ENCODE data around the gene SPTSSA. TPM values are rescaled to one million over a fixed set of nuclear protein-coding genes. Genes with fewer than 3 reads are reported as not detected.

SPTSSA gene
- total and polyA plus RNA-seq, 10 of the 15 experiments (the other 5 are each of a cell fraction or from before 2014, with no cell fraction given) = 9.3 to 37.7 (median 21.0) TPM

GRCh38 chr14:34450958-34451357 lies 11.1 kb downstream of the SPTSSA start:
- WGBS (ENCODE audit: insufficient coverage, insufficient replicate concordance, low lambda C conversion rate, missing lambda C conversion rate) = 100% methylated on average over 1 of the region's 1 CpG
- Histone ChIP-seq H3K9me3 (replicated peaks; ENCODE audit: control insufficient read depth, insufficient read depth, low read length) (no peaks in the 10 kb centered on the region), H3K27ac (ENCODE audit: control insufficient read depth, insufficient read depth) (no peak overlapping the region), H3K36me3 (ENCODE audit: control insufficient read depth in 2 of 2, insufficient read depth in 2 of 2, low read length in 1 of 2) (no peaks in the 10 kb centered on the region; a peak in 2 of 4 replicates), H3K27me3 (replicated peaks in 1 of 2; ENCODE audit: control insufficient read depth in 2 of 2, insufficient read depth in 2 of 2, low read length in 1 of 2) (no peaks in the 10 kb centered on the region), H3K9ac (ENCODE audit: control insufficient read depth, insufficient read depth, low read length) (no peak overlapping the region; the same call in 1 of the 2 replicates), H3K4me2 (ENCODE audit: control insufficient read depth, insufficient read depth) (no peak overlapping the region), H3K79me2 (ENCODE audit: control insufficient read depth, insufficient read depth, low read length) (peaks cover 11% of the 10 kb centered on the region), H3K4me1 (ENCODE audit: control insufficient read depth, insufficient read depth, low read length) (no peaks in the 10 kb centered on the region), H4K20me1 (ENCODE audit: control insufficient read depth, insufficient read depth) (no peaks in the 10 kb centered on the region), H2AFZ (ENCODE audit: control insufficient read depth, low read depth, low read length) (no peak overlapping the region), H3K4me3 (no peak overlapping the region)
- no TSS peak for BruUV-seq (replicated peaks)
- no peak for TF ChIP-seq DPF2 (IDR thresholded peaks at IDR 0.05)
- no peak for TF ChIP-seq JUND (IDR thresholded peaks at IDR 0.05; ENCODE audit: low read depth, low read length)
- TF ChIP-seq, protein P1, sequence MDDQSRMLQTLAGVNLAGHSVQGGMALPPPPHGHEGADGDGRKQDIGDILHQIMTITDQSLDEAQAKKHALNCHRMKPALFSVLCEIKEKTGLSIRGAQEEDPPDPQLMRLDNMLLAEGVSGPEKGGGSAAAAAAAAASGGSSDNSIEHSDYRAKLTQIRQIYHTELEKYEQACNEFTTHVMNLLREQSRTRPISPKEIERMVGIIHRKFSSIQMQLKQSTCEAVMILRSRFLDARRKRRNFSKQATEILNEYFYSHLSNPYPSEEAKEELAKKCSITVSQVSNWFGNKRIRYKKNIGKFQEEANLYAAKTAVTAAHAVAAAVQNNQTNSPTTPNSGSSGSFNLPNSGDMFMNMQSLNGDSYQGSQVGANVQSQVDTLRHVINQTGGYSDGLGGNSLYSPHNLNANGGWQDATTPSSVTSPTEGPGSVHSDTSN (IDR thresholded peaks at IDR 0.05; ENCODE audit: insufficient replicate concordance, low read depth, low read length) = no peak
- no peak for TF ChIP-seq BCL11A (IDR thresholded peaks at IDR 0.05; ENCODE audit: low read depth, low read length)
- TF ChIP-seq RAD21 (IDR thresholded peaks at IDR 0.05; ENCODE audit: insufficient read depth, low read depth, low read length) = no peak
- no peak for TF ChIP-seq LARP7 (IDR thresholded peaks at IDR 0.05)
- TF ChIP-seq, protein P2, sequence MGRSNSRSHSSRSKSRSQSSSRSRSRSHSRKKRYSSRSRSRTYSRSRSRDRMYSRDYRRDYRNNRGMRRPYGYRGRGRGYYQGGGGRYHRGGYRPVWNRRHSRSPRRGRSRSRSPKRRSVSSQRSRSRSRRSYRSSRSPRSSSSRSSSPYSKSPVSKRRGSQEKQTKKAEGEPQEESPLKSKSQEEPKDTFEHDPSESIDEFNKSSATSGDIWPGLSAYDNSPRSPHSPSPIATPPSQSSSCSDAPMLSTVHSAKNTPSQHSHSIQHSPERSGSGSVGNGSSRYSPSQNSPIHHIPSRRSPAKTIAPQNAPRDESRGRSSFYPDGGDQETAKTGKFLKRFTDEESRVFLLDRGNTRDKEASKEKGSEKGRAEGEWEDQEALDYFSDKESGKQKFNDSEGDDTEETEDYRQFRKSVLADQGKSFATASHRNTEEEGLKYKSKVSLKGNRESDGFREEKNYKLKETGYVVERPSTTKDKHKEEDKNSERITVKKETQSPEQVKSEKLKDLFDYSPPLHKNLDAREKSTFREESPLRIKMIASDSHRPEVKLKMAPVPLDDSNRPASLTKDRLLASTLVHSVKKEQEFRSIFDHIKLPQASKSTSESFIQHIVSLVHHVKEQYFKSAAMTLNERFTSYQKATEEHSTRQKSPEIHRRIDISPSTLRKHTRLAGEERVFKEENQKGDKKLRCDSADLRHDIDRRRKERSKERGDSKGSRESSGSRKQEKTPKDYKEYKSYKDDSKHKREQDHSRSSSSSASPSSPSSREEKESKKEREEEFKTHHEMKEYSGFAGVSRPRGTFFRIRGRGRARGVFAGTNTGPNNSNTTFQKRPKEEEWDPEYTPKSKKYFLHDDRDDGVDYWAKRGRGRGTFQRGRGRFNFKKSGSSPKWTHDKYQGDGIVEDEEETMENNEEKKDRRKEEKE (IDR thresholded peaks at IDR 0.05) = no peak
- no peak for TF ChIP-seq NBN (IDR thresholded peaks at IDR 0.05)
- ChIA-PET RAD21 (ENCODE audit: unreplicated experiment) (no interaction called here), SMC1A (ENCODE audit: uncharacterized antibody, unreplicated experiment) (no interaction called here), POLR2A (interaction anchor here (0.6 kb wide), 1 partner anchor 11 kb away, joined by 3 read pairs; the partner anchor contains the start of gene SPTSSA), CTCF (interaction anchor here (0.6 to 1.3 kb wide), 3 partner anchors 14 to 682 kb away, joined by 3 read pairs; no protein-coding TSS in a partner anchor)
- in situ Hi-C loops (cut with MboI) = no loop called here
- intact Hi-C loops (cut with micrococcal nuclease; ENCODE audit: unreplicated experiment) = no loop called here
- DNase-seq (ENCODE audit: low read depth, low spot score) (no peak), ATAC-seq (no peak), FAIRE-seq (no peak)
